Measurements from ENCODE around the gene TYRP1. TPM values are rescaled to one million over a fixed set of nuclear protein-coding genes. Genes with fewer than 3 reads are reported as not detected.
A peak's percentile ranks its signal among the peaks of the same experiment; 100 is the strongest.

Gene TYRP1
- total RNA-seq, 1 donor from 2014 or later: 0.26 TPM

GRCh38 chr9:12697719-12698118 is 4.5 kb downstream of the TYRP1 start:
- DNase-seq (ENCODE audit: low read depth, low spot score): no peak

- DNase-seq (ENCODE audit: low read depth, low spot score): no peak
These were observed 5.1 kb downstream of the TYRP1 start for GRCh38 chr9:12698266-12698665.

GRCh38 chr9:12698986-12699385 is 5.8 kb downstream of the TYRP1 start:
- DNase-seq (ENCODE audit: low read depth, low spot score): no peak

- no peak for DNase-seq (ENCODE audit: low read depth, low spot score)
These were observed 6.3 kb downstream of the TYRP1 start for GRCh38 chr9:12699529-12699928.

GRCh38 chr9:12701126-12701525 is 7.9 kb downstream of the TYRP1 start:
- DNase-seq (ENCODE audit: low read depth, low spot score): no peak

GRCh38 chr9:12702160-12702758 is 9.1 kb downstream of the TYRP1 start:
- DNase-seq (ENCODE audit: low read depth, low spot score): peak; percentile 39

- no peak for DNase-seq (ENCODE audit: low read depth, low spot score)
These were observed 10.8 kb downstream of the TYRP1 start for GRCh38 chr9:12703996-12704395.

- DNase-seq (ENCODE audit: low read depth, low spot score): no peak
These were observed 12.7 kb downstream of the TYRP1 start for GRCh38 chr9:12705738-12706391.

- peak; percentile 67 for DNase-seq (ENCODE audit: low read depth, low spot score)
These were observed 15.5 kb downstream of the TYRP1 start for GRCh38 chr9:12708562-12709298.

GRCh38 chr9:12712532-12712931 is 19.3 kb downstream of the TYRP1 start:
- no peak for DNase-seq (ENCODE audit: low read depth, low spot score)

GRCh38 chr9:12715268-12715667 is 22.1 kb downstream of the TYRP1 start:
- no peak for DNase-seq (ENCODE audit: low read depth, low spot score)

GRCh38 chr9:12716823-12717600 is 23.8 kb downstream of the TYRP1 start:
- DNase-seq (ENCODE audit: low read depth, low spot score): no peak

- no peak for DNase-seq (ENCODE audit: low read depth, low spot score)
These were observed 24.7 kb downstream of the TYRP1 start for GRCh38 chr9:12717907-12718306.

GRCh38 chr9:12718482-12719026 is 25.4 kb downstream of the TYRP1 start:
- no peak for DNase-seq (ENCODE audit: low read depth, low spot score)

- DNase-seq (ENCODE audit: low read depth, low spot score): no peak
These were observed 26.2 kb downstream of the TYRP1 start for GRCh38 chr9:12719431-12719830.

GRCh38 chr9:12720551-12720950 is 27.4 kb downstream of the TYRP1 start:
- no peak for DNase-seq (ENCODE audit: low read depth, low spot score)

- DNase-seq (ENCODE audit: low read depth, low spot score): no peak
These were observed 28.9 kb downstream of the TYRP1 start for GRCh38 chr9:12722131-12722530.

- no peak for DNase-seq (ENCODE audit: low read depth, low spot score)
These were observed 30.3 kb downstream of the TYRP1 start for GRCh38 chr9:12723409-12724028.

GRCh38 chr9:12726795-12727194 is 33.6 kb downstream of the TYRP1 start:
- DNase-seq (ENCODE audit: low read depth, low spot score): no peak

GRCh38 chr9:12730198-12730597 is 37.0 kb downstream of the TYRP1 start:
- no peak for DNase-seq (ENCODE audit: low read depth, low spot score)

GRCh38 chr9:12730927-12731326 is 37.7 kb downstream of the TYRP1 start:
- DNase-seq (ENCODE audit: low read depth, low spot score): no peak

Data from pulmonary artery endothelial cell (primary cell).